ENCODE measurements around the gene KCNS3. TPM values are rescaled to one million over a fixed set of nuclear protein-coding genes. Genes with fewer than 3 reads are reported as not detected.

Gene KCNS3
- polyA plus RNA-seq, 4 donors, result 0.67 to 14.7 (median 4.2) TPM

- Histone ChIP-seq H3K27me3 (ENCODE audit: control insufficient read depth in 3 of 3, insufficient read depth in 3 of 3, low read length in 3 of 3) (peaks cover 0 to 9% (median 0%) of the 10 kb centered on the region in 3 donors), H3K4me3 (ENCODE audit: low read depth in 1 of 3, low read length in 3 of 3) (no peak overlapping the region), H3K9me3 (ENCODE audit: control insufficient read depth in 2 of 2, insufficient read depth in 1 of 2, low read depth in 1 of 2, low read length in 1 of 2) (no peaks in the 10 kb centered on the region), H3K27ac (ENCODE audit: low read depth in 1 of 3, low read length in 2 of 3) (no peak overlapping the region), H3K4me1 (ENCODE audit: control insufficient read depth in 3 of 3, insufficient read depth in 2 of 3, low read depth in 1 of 3, low read length in 2 of 3) (no peaks in the 10 kb centered on the region), H3K36me3 (ENCODE audit: control insufficient read depth in 3 of 3, insufficient read depth in 2 of 3, low read depth in 1 of 3, low read length in 3 of 3) (no peaks in the 10 kb centered on the region)
- 63 to 81% (median 64%) methylated on average over 2 of the region's 2 CpGs for WGBS, 3 donors
- FAIRE-seq (no peak), DNase-seq (no peak)
Observed at GRCh38 chr2:17867133-17867532, 11.3 kb upstream of the KCNS3 start.

DNA sequence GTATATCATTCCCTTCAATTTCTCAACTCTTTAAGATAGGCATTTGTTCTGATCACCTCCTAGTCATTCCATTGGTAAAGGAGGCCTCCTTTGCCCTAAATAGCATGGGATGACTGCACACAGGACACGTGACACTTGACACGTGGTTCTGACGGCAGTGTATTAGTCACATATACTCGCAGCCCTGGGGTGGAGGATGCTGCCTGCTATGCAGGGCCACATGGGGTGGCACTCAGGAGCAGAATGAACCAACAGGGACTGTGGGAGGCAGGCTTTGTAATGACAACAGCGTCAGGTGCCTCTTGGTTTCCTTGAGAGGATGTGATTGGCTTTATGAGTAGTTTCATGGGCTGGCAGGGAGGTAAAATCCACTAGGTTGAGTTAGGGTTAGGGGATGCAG, 9.3 kb upstream of the KCNS3 start:
- Histone ChIP-seq H3K4me1 (ENCODE audit: control insufficient read depth in 3 of 3, insufficient read depth in 2 of 3, low read depth in 1 of 3, low read length in 2 of 3) (no peaks in the 10 kb centered on the region), H3K27me3 (ENCODE audit: control insufficient read depth in 3 of 3, insufficient read depth in 3 of 3, low read length in 3 of 3) (peaks cover 0 to 10% (median 0%) of the 10 kb centered on the region in 3 donors), H3K9me3 (ENCODE audit: control insufficient read depth in 2 of 2, insufficient read depth in 1 of 2, low read depth in 1 of 2, low read length in 1 of 2) (no peaks in the 10 kb centered on the region), H3K36me3 (ENCODE audit: control insufficient read depth in 3 of 3, insufficient read depth in 2 of 3, low read depth in 1 of 3, low read length in 3 of 3) (no peaks in the 10 kb centered on the region), H3K4me3 (ENCODE audit: low read depth in 1 of 3, low read length in 3 of 3) (no peak overlapping the region), H3K27ac (ENCODE audit: low read depth in 1 of 3, low read length in 2 of 3) (no peak overlapping the region)
- DNase-seq (no peak), FAIRE-seq (no peak)
- WGBS, 3 donors, result 68 to 77% (median 74%) methylated on average over 5 of the region's 5 CpGs

GRCh38 chr2:17871639-17872038, 6.8 kb upstream of the KCNS3 start:
- peaks cover 0 to 27% (median 3%) of the 10 kb centered on the region in 3 donors for H3K27me3 ChIP-seq (ENCODE audit: control insufficient read depth in 3 of 3, insufficient read depth in 3 of 3, low read length in 3 of 3)
- H3K4me1 ChIP-seq (ENCODE audit: control insufficient read depth in 3 of 3, insufficient read depth in 2 of 3, low read depth in 1 of 3, low read length in 2 of 3), result no peaks in the 10 kb centered on the region
- no peak for FAIRE-seq
- no peak for DNase-seq
- H3K27ac ChIP-seq (ENCODE audit: low read depth in 1 of 3, low read length in 2 of 3), result no peak overlapping the region
- H3K9me3 ChIP-seq (ENCODE audit: control insufficient read depth in 2 of 2, insufficient read depth in 1 of 2, low read depth in 1 of 2, low read length in 1 of 2), result no peaks in the 10 kb centered on the region
- H3K36me3 ChIP-seq (ENCODE audit: control insufficient read depth in 3 of 3, insufficient read depth in 2 of 3, low read depth in 1 of 3, low read length in 3 of 3), result no peaks in the 10 kb centered on the region
- no peak overlapping the region for H3K4me3 ChIP-seq (ENCODE audit: low read depth in 1 of 3, low read length in 3 of 3)
- 67 to 78% (median 76%) methylated on average over 5 of the region's 5 CpGs for WGBS, 3 donors

DNA sequence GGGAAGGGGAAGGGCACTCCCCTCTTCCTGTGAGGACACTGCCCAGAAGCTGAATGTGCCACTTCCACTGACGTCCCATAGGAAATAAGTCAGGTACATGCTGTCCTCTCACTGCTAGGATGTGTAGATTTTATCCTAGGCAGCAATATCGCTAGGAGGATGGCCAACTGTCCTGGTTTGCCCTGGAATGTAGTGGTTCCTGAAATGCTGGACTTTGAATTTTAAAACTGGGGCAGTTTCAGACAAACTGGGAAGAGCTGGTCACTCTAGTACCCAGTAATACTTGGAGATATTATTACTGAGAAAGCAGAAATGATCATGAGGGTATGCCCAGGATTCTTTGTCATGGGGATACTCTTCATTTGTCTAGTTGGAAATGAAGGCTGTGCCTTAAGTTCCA, 5.4 kb upstream of the KCNS3 start:
- no peak overlapping the region for H3K4me3 ChIP-seq (ENCODE audit: low read depth in 1 of 3, low read length in 3 of 3)
- 58 to 73% (median 64%) methylated on average over 2 of the region's 2 CpGs for WGBS, 3 donors
- no peak overlapping the region for H3K27ac ChIP-seq (ENCODE audit: low read depth in 1 of 3, low read length in 2 of 3)
- peaks cover 0 to 39% (median 3%) of the 10 kb centered on the region in 3 donors for H3K27me3 ChIP-seq (ENCODE audit: control insufficient read depth in 3 of 3, insufficient read depth in 3 of 3, low read length in 3 of 3)
- DNase-seq, result no peak
- FAIRE-seq, result no peak
- no peaks in the 10 kb centered on the region for H3K36me3 ChIP-seq (ENCODE audit: control insufficient read depth in 3 of 3, insufficient read depth in 2 of 3, low read depth in 1 of 3, low read length in 3 of 3)
- no peaks in the 10 kb centered on the region for H3K9me3 ChIP-seq (ENCODE audit: control insufficient read depth in 2 of 2, insufficient read depth in 1 of 2, low read depth in 1 of 2, low read length in 1 of 2)
- H3K4me1 ChIP-seq (ENCODE audit: control insufficient read depth in 3 of 3, insufficient read depth in 2 of 3, low read depth in 1 of 3, low read length in 2 of 3), result no peaks in the 10 kb centered on the region

DNA sequence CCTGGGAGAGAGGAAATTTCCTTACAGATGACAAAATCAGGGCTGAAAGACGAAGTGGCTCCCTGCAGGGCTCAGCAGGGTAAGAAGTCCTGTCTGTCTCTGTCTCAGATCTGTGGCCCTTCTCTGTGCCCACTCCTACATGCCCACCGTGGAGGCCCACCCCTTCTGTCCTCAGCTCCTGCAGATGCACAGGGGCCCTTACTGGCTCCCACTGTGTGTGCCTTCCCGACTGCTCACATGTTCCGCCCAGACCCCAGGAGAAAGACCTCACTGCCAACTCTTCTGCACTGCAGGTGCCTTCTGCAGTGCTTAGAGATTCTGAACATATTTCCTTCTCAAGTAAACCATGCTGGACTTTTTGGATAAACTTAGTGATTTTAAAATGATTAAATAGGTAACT, 1.9 kb upstream of the KCNS3 start:
- Histone ChIP-seq H3K36me3 (ENCODE audit: control insufficient read depth in 3 of 3, insufficient read depth in 2 of 3, low read depth in 1 of 3, low read length in 3 of 3) (no peaks in the 10 kb centered on the region), H3K27ac (ENCODE audit: low read depth in 1 of 3, low read length in 2 of 3) (no peak overlapping the region), H3K4me1 (ENCODE audit: control insufficient read depth in 3 of 3, insufficient read depth in 2 of 3, low read depth in 1 of 3, low read length in 2 of 3) (no peaks in the 10 kb centered on the region), H3K4me3 (ENCODE audit: low read depth in 1 of 3, low read length in 3 of 3) (no peak overlapping the region), H3K9me3 (ENCODE audit: control insufficient read depth in 2 of 2, insufficient read depth in 1 of 2, low read depth in 1 of 2, low read length in 1 of 2) (no peaks in the 10 kb centered on the region), H3K27me3 (ENCODE audit: control insufficient read depth in 3 of 3, insufficient read depth in 3 of 3, low read length in 3 of 3) (peaks cover 5 to 58% (median 10%) of the 10 kb centered on the region in 3 donors)
- WGBS, 3 donors, result 65 to 83% (median 76%) methylated on average over 4 of the region's 4 CpGs
- DNase-seq (no peak), FAIRE-seq (no peak)

DNA sequence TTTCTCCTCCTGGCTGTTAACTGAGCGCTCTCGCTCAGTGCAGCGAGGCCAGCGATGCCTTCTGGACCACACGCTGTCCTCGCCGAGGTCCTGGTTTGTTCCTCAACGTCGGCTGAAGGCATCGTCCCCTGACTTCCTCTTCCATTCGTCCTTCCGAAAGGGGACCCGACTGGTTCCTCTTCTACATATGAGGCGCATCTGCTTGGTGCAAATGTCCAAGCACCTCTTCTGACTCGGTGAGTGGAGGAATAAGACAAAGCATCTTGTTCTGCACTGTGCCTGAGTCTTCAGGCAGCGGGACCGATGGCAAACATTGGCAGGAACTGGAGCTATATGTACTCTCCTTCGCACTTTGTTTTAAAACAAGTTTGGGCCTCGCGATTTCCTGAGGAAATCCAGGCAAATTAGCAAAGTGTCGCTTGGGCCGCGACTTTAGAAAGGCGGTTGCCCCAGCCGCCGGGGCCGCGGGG, 621 bp upstream of the KCNS3 start:
- DNase-seq, result peak in 1 of 2 donors; percentile 1
- H3K27me3 ChIP-seq (ENCODE audit: control insufficient read depth in 3 of 3, insufficient read depth in 3 of 3, low read length in 3 of 3), result peaks cover 5 to 56% (median 10%) of the 10 kb centered on the region in 3 donors
- H3K4me3 ChIP-seq (ENCODE audit: low read depth in 1 of 3, low read length in 3 of 3), result peak overlapping the region; percentile 32 to 56 (median 51)
- H3K9me3 ChIP-seq (ENCODE audit: control insufficient read depth in 2 of 2, insufficient read depth in 1 of 2, low read depth in 1 of 2, low read length in 1 of 2), result no peaks in the 10 kb centered on the region
- no peak for FAIRE-seq
- no peaks in the 10 kb centered on the region for H3K36me3 ChIP-seq (ENCODE audit: control insufficient read depth in 3 of 3, insufficient read depth in 2 of 3, low read depth in 1 of 3, low read length in 3 of 3)
- H3K27ac ChIP-seq (ENCODE audit: low read depth in 1 of 3, low read length in 2 of 3), result peak overlapping the region in 1 of 3 donors; percentile 6
- 2 to 3% (median 3%) methylated on average over 28 of the region's 28 CpGs for WGBS, 3 donors
- H3K4me1 ChIP-seq (ENCODE audit: control insufficient read depth in 3 of 3, insufficient read depth in 2 of 3, low read depth in 1 of 3, low read length in 2 of 3), result no peaks in the 10 kb centered on the region

DNA sequence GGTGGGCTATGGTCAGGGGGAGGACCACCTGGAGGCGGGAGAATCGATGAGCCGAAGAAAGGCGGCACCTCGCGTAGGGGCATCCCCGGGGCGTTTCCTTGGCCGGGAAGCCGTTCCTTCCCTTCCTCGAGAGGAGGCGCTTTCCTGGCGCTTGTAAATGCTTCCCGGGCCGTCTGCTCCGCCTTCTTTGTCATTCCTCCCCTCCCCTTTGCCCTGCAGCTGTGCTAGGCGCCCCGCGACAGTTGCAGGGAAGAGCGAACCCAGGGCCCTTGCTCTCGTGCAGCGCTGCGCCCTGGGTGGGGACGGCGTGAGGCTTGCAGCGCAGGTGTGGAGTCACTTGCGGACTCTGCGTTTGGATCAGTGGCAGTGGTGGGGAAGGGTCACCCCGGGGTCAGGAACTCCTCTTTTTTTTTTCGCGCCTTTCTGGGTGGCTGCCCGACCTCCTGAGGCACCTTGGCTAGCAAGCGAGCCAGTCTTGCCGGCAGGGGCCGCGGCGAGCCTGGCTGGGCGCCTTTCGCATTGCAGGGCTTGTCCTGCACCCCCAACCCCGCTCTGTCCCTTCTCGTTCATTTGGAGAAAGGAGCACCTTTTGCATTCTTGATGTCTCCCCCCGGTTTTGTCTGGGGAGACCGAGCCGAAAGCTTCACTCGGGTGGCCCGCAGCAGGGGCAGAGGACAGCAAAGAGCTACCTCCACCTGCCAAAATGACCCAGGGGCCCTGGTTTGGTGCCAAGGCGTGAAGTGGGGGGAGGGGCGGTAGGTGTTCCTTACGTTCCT, 858 bp downstream of the KCNS3 start:
- no peaks in the 10 kb centered on the region for H3K9me3 ChIP-seq (ENCODE audit: control insufficient read depth in 2 of 2, insufficient read depth in 1 of 2, low read depth in 1 of 2, low read length in 1 of 2)
- H3K27ac ChIP-seq (ENCODE audit: low read depth in 1 of 3, low read length in 2 of 3), result peak overlapping the region in 1 of 3 donors; percentile 49
- H3K4me3 ChIP-seq (ENCODE audit: low read depth in 1 of 3, low read length in 3 of 3), result peak overlapping the region; percentile 51 to 66 (median 56)
- peaks cover 5 to 53% (median 10%) of the 10 kb centered on the region in 3 donors for H3K27me3 ChIP-seq (ENCODE audit: control insufficient read depth in 3 of 3, insufficient read depth in 3 of 3, low read length in 3 of 3)
- FAIRE-seq (no peak), DNase-seq (peak; percentile 74 to 88)
- 2% methylated on average over 46 to 49 of the region's 49 CpGs for WGBS, 3 donors
- no peaks in the 10 kb centered on the region for H3K4me1 ChIP-seq (ENCODE audit: control insufficient read depth in 3 of 3, insufficient read depth in 2 of 3, low read depth in 1 of 3, low read length in 2 of 3)
- H3K36me3 ChIP-seq (ENCODE audit: control insufficient read depth in 3 of 3, insufficient read depth in 2 of 3, low read depth in 1 of 3, low read length in 3 of 3), result no peaks in the 10 kb centered on the region

DNA sequence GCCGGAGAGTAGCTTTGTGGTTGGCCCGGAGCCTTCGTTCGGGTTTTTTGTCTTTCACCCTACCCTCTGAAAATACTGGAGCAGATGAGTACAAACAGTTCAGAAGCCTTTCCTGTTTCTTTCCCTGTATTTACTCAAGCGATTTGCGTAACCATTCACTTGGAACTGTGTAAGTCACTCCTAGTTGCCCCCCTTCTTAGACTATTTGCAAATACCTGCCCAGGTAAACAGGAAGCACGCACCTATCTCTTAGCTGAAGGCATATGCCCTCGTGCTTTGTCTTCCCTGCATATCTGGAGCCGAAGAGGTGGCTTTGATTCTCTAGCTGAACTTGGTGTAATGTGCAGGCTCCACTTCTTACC, 1.4 kb downstream of the KCNS3 start:
- Histone ChIP-seq H3K36me3 (ENCODE audit: control insufficient read depth in 3 of 3, insufficient read depth in 2 of 3, low read depth in 1 of 3, low read length in 3 of 3) (no peaks in the 10 kb centered on the region), H3K4me3 (ENCODE audit: low read depth in 1 of 3, low read length in 3 of 3) (peak overlapping the region in 1 of 3 donors; percentile 66), H3K27me3 (ENCODE audit: control insufficient read depth in 3 of 3, insufficient read depth in 3 of 3, low read length in 3 of 3) (peaks cover 5 to 50% (median 10%) of the 10 kb centered on the region in 3 donors), H3K27ac (ENCODE audit: low read depth in 1 of 3, low read length in 2 of 3) (peak overlapping the region in 1 of 3 donors; percentile 19), H3K4me1 (ENCODE audit: control insufficient read depth in 3 of 3, insufficient read depth in 2 of 3, low read depth in 1 of 3, low read length in 2 of 3) (no peaks in the 10 kb centered on the region), H3K9me3 (ENCODE audit: control insufficient read depth in 2 of 2, insufficient read depth in 1 of 2, low read depth in 1 of 2, low read length in 1 of 2) (no peaks in the 10 kb centered on the region)
- DNase-seq (peak in 1 of 2 donors; percentile 43), FAIRE-seq (no peak)
- WGBS, 3 donors, result 9 to 31% (median 16%) methylated on average over 9 of the region's 9 CpGs

Measured in small intestine (tissue), 7 donors.